HEK293 (cell line): ENCODE results near the gene PHACTR1.

Experiments
- HOXD13 ChIP-seq: sonication (generic); formaldehyde crosslinking; IDR thresholded peaks from 2 replicates; pipeline ENCODE4 v1.8.0; 2022; ENCODE audit warnings: missing genetic modification reagents, borderline replicate concordance
- KLF1 ChIP-seq: fragments of 450-650 bp; formaldehyde crosslinking; IDR thresholded peaks from 2 replicates; pipeline ENCODE4 v1.5.1; 2016; ENCODE audit warnings: missing biosample characterization, missing genetic modification characterization
- MEIS1 ChIP-seq: sonication (generic); formaldehyde crosslinking; IDR thresholded peaks from 2 replicates; pipeline ENCODE4 v1.8.1; 2022; ENCODE audit warnings: missing genetic modification reagents, mild to moderate bottlenecking, borderline replicate concordance
- REST ChIP-seq: fragments of 450-650 bp; formaldehyde crosslinking; IDR thresholded peaks from 2 replicates; pipeline ENCODE4 v1.5.1; 2016; ENCODE audit warnings: missing biosample characterization, missing genetic modification characterization
- ZFP69B ChIP-seq: fragments of 450-650 bp; formaldehyde crosslinking; IDR thresholded peaks from 2 replicates; pipeline ENCODE4 v1.5.1; 2016; ENCODE audit warnings: missing biosample characterization, missing genetic modification characterization
- ZNF501 ChIP-seq: fragments of 450-650 bp; formaldehyde crosslinking; IDR thresholded peaks from 2 replicates; pipeline ENCODE4 v1.5.1; 2016; ENCODE audit warnings: missing biosample characterization, missing genetic modification characterization
- ZNF513 ChIP-seq: fragments of 450-650 bp; IDR thresholded peaks from 2 replicates; pipeline ENCODE4 v1.5.1; 2018; ENCODE audit warnings: missing biosample characterization, missing genetic modification characterization
- ZNF555 ChIP-seq: fragments of 450-650 bp; formaldehyde crosslinking; conservative IDR thresholded peaks from 2 replicates; pipeline ENCODE4 v1.5.1; 2017; ENCODE audit warnings: missing biosample characterization, mild to moderate bottlenecking, missing genetic modification characterization, inconsistent platforms
- ZNF837 ChIP-seq: fragments of 450-650 bp; formaldehyde crosslinking; IDR thresholded peaks from 2 replicates; pipeline ENCODE4 v1.5.1; 2016; ENCODE audit warnings: missing biosample characterization, missing genetic modification characterization
- TF ChIP-seq, protein P1 (sequence below): fragments of 450-650 bp; formaldehyde crosslinking; IDR thresholded peaks from 2 replicates; pipeline ENCODE4 v1.5.1; 2016; ENCODE audit warnings: missing biosample characterization, missing genetic modification characterization
- TF ChIP-seq, protein P2 (sequence below): fragments of 450-650 bp; formaldehyde crosslinking; IDR thresholded peaks from 2 replicates; pipeline ENCODE4 v1.5.1; 2017; ENCODE audit warnings: missing biosample characterization, missing genetic modification characterization

DNA sequence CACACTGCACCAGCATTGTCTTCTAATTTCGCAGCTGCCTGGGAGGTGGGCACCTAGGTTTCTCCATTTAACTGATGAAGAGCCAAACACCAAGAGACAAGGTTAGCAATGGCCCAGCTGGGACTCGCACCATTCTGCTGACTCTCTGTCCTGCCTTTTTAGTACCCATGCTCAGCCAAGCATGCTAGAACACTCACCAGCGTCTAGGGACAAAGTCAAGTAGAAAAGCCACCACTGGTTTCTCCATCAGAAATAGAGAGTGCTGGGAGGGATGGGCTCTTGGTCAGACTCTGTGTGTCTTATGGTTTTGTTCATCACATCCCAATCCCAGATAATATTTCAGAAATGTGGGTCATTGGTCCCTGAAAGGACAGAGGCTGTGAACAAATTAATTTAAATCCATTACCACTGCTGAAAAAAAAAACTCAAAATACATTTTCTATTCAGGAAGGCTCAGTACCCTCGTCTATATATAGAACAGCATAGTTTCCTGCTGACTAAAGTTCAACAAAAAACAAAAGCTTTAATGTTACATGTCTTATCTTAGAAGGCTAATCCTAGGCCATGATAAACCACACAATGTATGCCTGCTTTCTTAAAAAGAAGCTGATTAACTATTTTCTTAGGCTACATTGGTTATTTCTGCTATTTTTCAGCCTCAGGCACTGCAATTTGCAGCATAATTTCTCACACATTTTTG is 500.8 kb downstream of the PHACTR1 start:
- TF ChIP-seq, protein P1, sequence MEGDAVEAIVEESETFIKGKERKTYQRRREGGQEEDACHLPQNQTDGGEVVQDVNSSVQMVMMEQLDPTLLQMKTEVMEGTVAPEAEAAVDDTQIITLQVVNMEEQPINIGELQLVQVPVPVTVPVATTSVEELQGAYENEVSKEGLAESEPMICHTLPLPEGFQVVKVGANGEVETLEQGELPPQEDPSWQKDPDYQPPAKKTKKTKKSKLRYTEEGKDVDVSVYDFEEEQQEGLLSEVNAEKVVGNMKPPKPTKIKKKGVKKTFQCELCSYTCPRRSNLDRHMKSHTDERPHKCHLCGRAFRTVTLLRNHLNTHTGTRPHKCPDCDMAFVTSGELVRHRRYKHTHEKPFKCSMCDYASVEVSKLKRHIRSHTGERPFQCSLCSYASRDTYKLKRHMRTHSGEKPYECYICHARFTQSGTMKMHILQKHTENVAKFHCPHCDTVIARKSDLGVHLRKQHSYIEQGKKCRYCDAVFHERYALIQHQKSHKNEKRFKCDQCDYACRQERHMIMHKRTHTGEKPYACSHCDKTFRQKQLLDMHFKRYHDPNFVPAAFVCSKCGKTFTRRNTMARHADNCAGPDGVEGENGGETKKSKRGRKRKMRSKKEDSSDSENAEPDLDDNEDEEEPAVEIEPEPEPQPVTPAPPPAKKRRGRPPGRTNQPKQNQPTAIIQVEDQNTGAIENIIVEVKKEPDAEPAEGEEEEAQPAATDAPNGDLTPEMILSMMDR = no peak
- TF ChIP-seq REST = no peak
- no peak for TF ChIP-seq KLF1 (tag by site-specific recombination)
- no peak for TF ChIP-seq ZNF837
- TF ChIP-seq ZNF555 (tag by site-specific recombination) = no peak
- TF ChIP-seq, protein P2, sequence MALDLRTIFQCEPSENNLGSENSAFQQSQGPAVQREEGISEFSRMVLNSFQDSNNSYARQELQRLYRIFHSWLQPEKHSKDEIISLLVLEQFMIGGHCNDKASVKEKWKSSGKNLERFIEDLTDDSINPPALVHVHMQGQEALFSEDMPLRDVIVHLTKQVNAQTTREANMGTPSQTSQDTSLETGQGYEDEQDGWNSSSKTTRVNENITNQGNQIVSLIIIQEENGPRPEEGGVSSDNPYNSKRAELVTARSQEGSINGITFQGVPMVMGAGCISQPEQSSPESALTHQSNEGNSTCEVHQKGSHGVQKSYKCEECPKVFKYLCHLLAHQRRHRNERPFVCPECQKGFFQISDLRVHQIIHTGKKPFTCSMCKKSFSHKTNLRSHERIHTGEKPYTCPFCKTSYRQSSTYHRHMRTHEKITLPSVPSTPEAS = no peak
- TF ChIP-seq ZNF501 (tag by site-specific recombination) = no peak
- no peak for TF ChIP-seq ZNF513 (tag by site-specific recombination)
- no peak for TF ChIP-seq MEIS1
- no peak for TF ChIP-seq ZFP69B
- TF ChIP-seq HOXD13 (CRISPR knock-in tag) = no peak
